ENCODE data around the gene LRATD1. TPM values are rescaled to one million over a fixed set of nuclear protein-coding genes. Genes with fewer than 3 reads are reported as not detected.

Gene LRATD1, protein sequence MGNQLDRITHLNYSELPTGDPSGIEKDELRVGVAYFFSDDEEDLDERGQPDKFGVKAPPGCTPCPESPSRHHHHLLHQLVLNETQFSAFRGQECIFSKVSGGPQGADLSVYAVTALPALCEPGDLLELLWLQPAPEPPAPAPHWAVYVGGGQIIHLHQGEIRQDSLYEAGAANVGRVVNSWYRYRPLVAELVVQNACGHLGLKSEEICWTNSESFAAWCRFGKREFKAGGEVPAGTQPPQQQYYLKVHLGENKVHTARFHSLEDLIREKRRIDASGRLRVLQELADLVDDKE
- polyA plus RNA-seq, result 1.2 and 6.2 TPM in 2 replicates

DNA sequence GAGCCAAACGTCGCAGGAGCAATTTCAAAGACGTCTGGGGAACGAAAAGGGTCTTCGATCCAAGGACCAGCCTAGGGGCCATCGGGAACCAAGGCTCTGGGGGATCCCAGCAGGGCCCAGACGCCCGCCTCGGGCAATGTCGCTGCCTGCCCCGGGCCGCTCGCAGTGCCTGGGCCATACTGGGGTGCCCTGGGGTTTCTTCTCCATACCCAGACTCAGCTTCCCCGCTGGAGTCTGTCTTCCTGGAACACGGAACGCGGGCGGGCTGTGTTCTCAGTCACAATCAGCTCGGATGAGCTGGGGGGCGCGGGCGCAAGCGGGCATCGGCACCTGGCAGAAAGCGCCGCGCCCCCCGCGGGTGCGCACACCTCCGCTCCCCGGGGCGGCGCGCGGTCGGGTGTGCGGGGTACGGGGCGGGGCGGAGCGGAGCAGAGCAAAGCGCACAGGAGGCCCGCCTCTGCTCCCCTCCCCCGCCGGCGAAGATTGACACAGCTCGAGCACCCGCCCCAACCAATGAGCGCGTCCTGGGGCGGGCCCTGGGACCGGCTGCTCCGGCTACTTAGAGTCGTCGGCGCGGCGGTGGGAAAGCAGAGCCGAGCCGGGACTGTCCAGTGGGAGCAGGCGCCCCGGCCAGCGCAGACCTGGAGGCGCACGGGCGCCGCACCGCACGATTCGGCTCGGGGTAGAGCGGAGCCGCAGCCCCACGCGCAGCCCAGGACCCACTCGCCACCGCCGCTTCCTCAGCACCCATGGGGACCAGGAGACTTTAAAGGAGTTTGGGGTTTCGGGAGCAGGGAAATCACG, at the start of gene LRATD1:
Gene LRATD1 (plus strand): TSS at position 585 of the 804 bp plus-strand sequence. CDS start 1,263 bp downstream, outside the sequence.

